Parathyroid adenoma (tissue), 2 donors: ENCODE data around the gene NHSL2.

Experiments used
- H2AFZ ChIP-seq: fragments of 300-600 bp; sonication (generic); one replicate; pipeline ENCODE4 v1.7.0; 2017; ENCODE audit warnings: antibody characterized with exemption, mild to moderate bottlenecking
- H3K27ac ChIP-seq: fragments of 300-600 bp; sonication (generic); one replicate; pipeline ENCODE4 v1.7.0; 2017
- H3K27me3 ChIP-seq: fragments of 300-600 bp; sonication (generic); one replicate; pipeline ENCODE4 v1.7.0; 2017; ENCODE audit warnings: low read length; ENCODE audit not compliant: control insufficient read depth, insufficient read depth
- H3K36me3 ChIP-seq: fragments of 300-600 bp; sonication (generic); one replicate; pipeline ENCODE4 v1.7.0; 2017; ENCODE audit warnings: low read length; ENCODE audit not compliant: control insufficient read depth, insufficient read depth
- H3K4me1 ChIP-seq: fragments of 300-600 bp; sonication (generic); one replicate; pipeline ENCODE4 v1.7.0; 2017; ENCODE audit warnings: control low read depth
- H3K4me2 ChIP-seq: fragments of 300-600 bp; sonication (generic); one replicate; pipeline ENCODE4 v1.7.0; 2017; ENCODE audit warnings: low read length
- H3K4me3 ChIP-seq: fragments of 300-600 bp; sonication (generic); one replicate; pipeline ENCODE4 v1.7.0; 2017; ENCODE audit warnings: low read depth, low read length
- H3K79me2 ChIP-seq: fragments of 300-600 bp; sonication (generic); one replicate; pipeline ENCODE4 v1.7.0; 2017; ENCODE audit warnings: control low read depth
- H3K9ac ChIP-seq: fragments of 300-600 bp; sonication (generic); one replicate; pipeline ENCODE4 v1.7.0; 2017; ENCODE audit warnings: mild to moderate bottlenecking
- H3K9me3 ChIP-seq: fragments of 300-600 bp; sonication (generic); one replicate; pipeline ENCODE4 v1.7.0; 2017; ENCODE audit warnings: low read length; ENCODE audit not compliant: control insufficient read depth
- TF ChIP-seq, protein P1 (sequence below): fragments of 300-600 bp; sonication (generic); IDR thresholded peaks from one replicate; pipeline ENCODE4 v1.7.0; 2017; ENCODE audit warnings: antibody characterized with exemption, mild to moderate bottlenecking
- donor health status: primary hyperparathyroidism.

Gene NHSL2

GRCh38 chrX:71949844-71950445, 39.3 kb downstream of the NHSL2 start:
- no peaks in the 10 kb centered on the region for H3K4me1 ChIP-seq
- no peak overlapping the region for H3K27ac ChIP-seq
- H3K9ac ChIP-seq: no peak overlapping the region
- H2AFZ ChIP-seq: no peak overlapping the region
- TF ChIP-seq, protein P1, sequence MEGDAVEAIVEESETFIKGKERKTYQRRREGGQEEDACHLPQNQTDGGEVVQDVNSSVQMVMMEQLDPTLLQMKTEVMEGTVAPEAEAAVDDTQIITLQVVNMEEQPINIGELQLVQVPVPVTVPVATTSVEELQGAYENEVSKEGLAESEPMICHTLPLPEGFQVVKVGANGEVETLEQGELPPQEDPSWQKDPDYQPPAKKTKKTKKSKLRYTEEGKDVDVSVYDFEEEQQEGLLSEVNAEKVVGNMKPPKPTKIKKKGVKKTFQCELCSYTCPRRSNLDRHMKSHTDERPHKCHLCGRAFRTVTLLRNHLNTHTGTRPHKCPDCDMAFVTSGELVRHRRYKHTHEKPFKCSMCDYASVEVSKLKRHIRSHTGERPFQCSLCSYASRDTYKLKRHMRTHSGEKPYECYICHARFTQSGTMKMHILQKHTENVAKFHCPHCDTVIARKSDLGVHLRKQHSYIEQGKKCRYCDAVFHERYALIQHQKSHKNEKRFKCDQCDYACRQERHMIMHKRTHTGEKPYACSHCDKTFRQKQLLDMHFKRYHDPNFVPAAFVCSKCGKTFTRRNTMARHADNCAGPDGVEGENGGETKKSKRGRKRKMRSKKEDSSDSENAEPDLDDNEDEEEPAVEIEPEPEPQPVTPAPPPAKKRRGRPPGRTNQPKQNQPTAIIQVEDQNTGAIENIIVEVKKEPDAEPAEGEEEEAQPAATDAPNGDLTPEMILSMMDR: no peak
- H3K36me3 ChIP-seq: no peaks in the 10 kb centered on the region
- no peaks in the 10 kb centered on the region for H3K79me2 ChIP-seq
- no peak overlapping the region for H3K4me2 ChIP-seq
- H3K9me3 ChIP-seq: no peaks in the 10 kb centered on the region
- H3K4me3 ChIP-seq: no peak overlapping the region
- no peaks in the 10 kb centered on the region for H3K27me3 ChIP-seq

DNA sequence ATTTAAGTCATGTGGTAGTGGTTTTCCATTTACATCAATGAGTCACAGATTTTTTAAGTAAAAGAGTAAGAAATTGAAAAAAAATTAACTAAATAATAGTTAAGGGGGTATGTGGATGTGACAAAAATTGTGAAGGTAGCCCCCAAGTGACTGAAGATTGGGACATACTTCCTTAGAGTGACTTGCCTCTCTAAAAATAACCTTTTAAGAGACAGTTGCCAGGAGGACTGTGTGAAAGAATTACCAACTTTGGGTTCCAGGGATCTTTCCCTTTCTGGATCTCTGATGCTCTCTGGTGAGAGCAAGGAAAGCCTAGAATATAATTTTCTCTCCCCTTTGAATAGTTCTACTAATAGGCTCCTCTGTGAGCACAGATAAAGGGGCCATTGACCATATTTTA, 42.7 kb downstream of the NHSL2 start:
- Histone ChIP-seq H3K4me1 (no peaks in the 10 kb centered on the region), H3K27ac (no peak overlapping the region), H3K4me2 (no peak overlapping the region), H2AFZ (no peak overlapping the region), H3K79me2 (no peaks in the 10 kb centered on the region), H3K9ac (no peak overlapping the region), H3K4me3 (no peak overlapping the region), H3K9me3 (no peaks in the 10 kb centered on the region), H3K36me3 (no peaks in the 10 kb centered on the region), H3K27me3 (no peaks in the 10 kb centered on the region)
- TF ChIP-seq, protein P1: no peak

DNA sequence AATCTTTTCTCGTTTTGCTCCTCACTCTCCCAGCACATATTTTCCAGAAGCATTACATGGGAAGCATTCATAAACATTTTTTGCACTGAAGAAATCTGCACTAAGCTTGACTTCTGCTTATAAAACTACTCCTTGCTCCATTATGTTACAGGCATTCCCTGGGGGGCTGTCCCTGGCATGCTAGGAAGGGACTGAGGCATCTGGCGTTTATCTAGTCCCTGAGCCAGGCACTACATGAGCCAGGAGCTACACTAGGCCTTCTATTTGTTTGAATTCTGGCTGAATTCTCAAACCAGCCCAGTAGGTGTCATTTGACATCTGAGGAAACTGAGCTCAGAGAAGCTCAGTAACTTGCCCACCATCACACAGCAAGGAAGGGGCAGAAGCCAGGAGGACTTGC, 43.3 kb downstream of the NHSL2 start:
- Histone ChIP-seq H3K27me3 (no peaks in the 10 kb centered on the region), H3K4me2 (no peak overlapping the region)

GRCh38 chrX:71954458-71954857, 43.8 kb downstream of the NHSL2 start:
- H3K9ac ChIP-seq: no peak overlapping the region
- H3K27ac ChIP-seq: no peak overlapping the region
- H2AFZ ChIP-seq: no peak overlapping the region
- H3K4me2 ChIP-seq: no peak overlapping the region
- H3K4me1 ChIP-seq: no peaks in the 10 kb centered on the region
- TF ChIP-seq, protein P1: no peak
- no peaks in the 10 kb centered on the region for H3K9me3 ChIP-seq
- no peaks in the 10 kb centered on the region for H3K36me3 ChIP-seq
- no peak overlapping the region for H3K4me3 ChIP-seq
- no peaks in the 10 kb centered on the region for H3K79me2 ChIP-seq
- H3K27me3 ChIP-seq: no peaks in the 10 kb centered on the region

More for the DNA sequence above, 43.3 kb downstream of the NHSL2 start:
- TF ChIP-seq, protein P1: no peak
- no peaks in the 10 kb centered on the region for H3K9me3 ChIP-seq
- no peaks in the 10 kb centered on the region for H3K4me1 ChIP-seq
- H3K36me3 ChIP-seq: no peaks in the 10 kb centered on the region
- H2AFZ ChIP-seq: no peak overlapping the region
- H3K9ac ChIP-seq: no peak overlapping the region
- H3K27ac ChIP-seq: no peak overlapping the region
- no peak overlapping the region for H3K4me3 ChIP-seq
- H3K79me2 ChIP-seq: no peaks in the 10 kb centered on the region

GRCh38 chrX:71955530-71956120, 45.0 kb downstream of the NHSL2 start:
- Histone ChIP-seq H3K4me1 (no peaks in the 10 kb centered on the region), H3K4me2 (no peak overlapping the region), H3K27me3 (no peaks in the 10 kb centered on the region), H3K4me3 (no peak overlapping the region), H3K36me3 (no peaks in the 10 kb centered on the region), H3K9me3 (no peaks in the 10 kb centered on the region), H3K79me2 (no peaks in the 10 kb centered on the region), H2AFZ (no peak overlapping the region), H3K9ac (no peak overlapping the region), H3K27ac (no peak overlapping the region)
- TF ChIP-seq, protein P1: no peak
